IMR-90 (cell line): ENCODE results near the gene ELANE. TPM values are rescaled to one million over a fixed set of nuclear protein-coding genes. Genes with fewer than 3 reads are reported as not detected.
A peak's percentile ranks its signal among the peaks of the same experiment; 100 is the strongest.

Experiments
- ATAC-seq: fragments of 200-7000 bp; cut with Tn5 transposase; 2 replicates; pipeline ENCODE4 v1.9.1; 2020; ENCODE audit warnings: low read depth, mild to moderate bottlenecking, moderate library complexity
- BruUV-seq: library from RNA; stranded (reverse); fragments of 400-500 nt; replicated peaks from 2 replicates; lab custom pipeline; 2021; lab: Mats Ljungman, UMichigan
- CTCF ChIA-PET: fragments of 300-600 bp; formaldehyde crosslinking; extraction: SDS; loops from one replicate; lab custom pipeline; 2021; ENCODE audit warnings: antibody characterized with exemption; lab: Yijun Ruan, JAX
- POLR2A ChIA-PET: fragments of 300-600 bp; sonication (Branson Sonifier 250); formaldehyde crosslinking; loops from one replicate; lab custom pipeline; 2022; ENCODE audit warnings: antibody characterized with exemption; ENCODE audit not compliant: unreplicated experiment; lab: Charles Lee
- DNase-seq: peaks from one replicate; pipeline ENCODE4 v3.0.0; 2013
- H2AFZ ChIP-seq: replicated peaks from 2 replicates; pipeline ENCODE3; 2013; ENCODE audit warnings: low read length, mild to moderate bottlenecking; ENCODE audit not compliant: poor library complexity
- H2AK5ac ChIP-seq: 2 replicates; pipeline ENCODE4 v1.6.1; 2013; ENCODE audit warnings: low read depth, low read length, inconsistent platforms
- H2AK9ac ChIP-seq: replicated peaks from 2 replicates; pipeline ENCODE3; 2013; ENCODE audit warnings: mild to moderate bottlenecking, low read depth, low read length, moderate library complexity; ENCODE audit not compliant: poor library complexity
- H2BK120ac ChIP-seq: 2 replicates; pipeline ENCODE4 v1.6.1; 2013; ENCODE audit warnings: low read depth, low read length, inconsistent platforms
- H2BK15ac ChIP-seq: 3 replicates; pipeline ENCODE4 v1.6.1; 2013; ENCODE audit warnings: low read depth, low read length, inconsistent platforms
- H2BK20ac ChIP-seq: 2 replicates; pipeline ENCODE4 v1.6.1; 2013; ENCODE audit warnings: low read depth, mild to moderate bottlenecking, inconsistent platforms, low read length, moderate library complexity
- H2BK5ac ChIP-seq: 2 replicates; pipeline ENCODE4 v1.6.1; 2013; ENCODE audit warnings: mild to moderate bottlenecking, low read depth, low read length, inconsistent platforms; ENCODE audit not compliant: poor library complexity, severe bottlenecking
- H3K14ac ChIP-seq: replicated peaks from 2 replicates; pipeline ENCODE4 v1.6.1; 2013; ENCODE audit warnings: low read depth, low read length, inconsistent platforms
- H3K18ac ChIP-seq: 2 replicates; pipeline ENCODE4 v1.6.1; 2013; ENCODE audit warnings: low read depth, low read length, control low read depth
- H3K23ac ChIP-seq: 2 replicates; pipeline ENCODE4 v1.6.1; 2013; ENCODE audit warnings: low read depth, low read length, inconsistent platforms
- H3K27ac ChIP-seq: 2 replicates; pipeline ENCODE4 v1.5.1; 2013; ENCODE audit warnings: mild to moderate bottlenecking, control low read depth, low read length; ENCODE audit not compliant: insufficient read depth
- H3K27me3 ChIP-seq: 2 replicates; pipeline ENCODE4 v1.6.1; 2013; ENCODE audit warnings: low read length; ENCODE audit not compliant: control insufficient read depth, insufficient read depth
- H3K36me3 ChIP-seq: 2 replicates; pipeline ENCODE4 v1.6.1; 2013; ENCODE audit warnings: low read length, mixed read lengths; ENCODE audit not compliant: control insufficient read depth, insufficient read depth
- H3K4ac ChIP-seq: 2 replicates; pipeline ENCODE4 v1.6.1; 2013; ENCODE audit warnings: low read depth, low read length, inconsistent platforms
- H3K4me1 ChIP-seq: 2 replicates; pipeline ENCODE4 v1.6.1; 2013; ENCODE audit warnings: low read length, mixed read lengths; ENCODE audit not compliant: control insufficient read depth, insufficient read depth
- H3K4me2 ChIP-seq: 2 replicates; pipeline ENCODE4 v1.6.1; 2013; ENCODE audit warnings: low read depth, mild to moderate bottlenecking, control low read depth, low read length, moderate library complexity
- H3K4me3 ChIP-seq: 2 replicates; pipeline ENCODE4 v1.5.1; 2013; ENCODE audit warnings: low read depth, mild to moderate bottlenecking, control low read depth, low read length, moderate library complexity; ENCODE audit not compliant: insufficient read depth
- H3K56ac ChIP-seq: 2 replicates; pipeline ENCODE4 v1.6.1; 2013; ENCODE audit warnings: low read length, inconsistent platforms; ENCODE audit not compliant: insufficient read depth; ENCODE audit errors: extremely low read depth
- H3K79me1 ChIP-seq, 2 experiments: 2 replicates each; pipeline ENCODE4 v1.6.1; 2013; ENCODE audit warnings: low read length in 2 of 2, inconsistent platforms in 1 of 2, low read depth in 1 of 2
- H3K9ac ChIP-seq: 2 replicates; pipeline ENCODE4 v1.6.1; 2013; ENCODE audit warnings: low read depth, low read length, control low read depth
- H3K9me1 ChIP-seq: 2 replicates; pipeline ENCODE4 v1.6.1; 2013; ENCODE audit warnings: low read length, inconsistent platforms; ENCODE audit not compliant: insufficient read depth
- H3K9me3 ChIP-seq: 2 replicates; pipeline ENCODE4 v1.6.1; 2013; ENCODE audit warnings: low read length; ENCODE audit not compliant: control insufficient read depth, insufficient read depth
- H4K20me1 ChIP-seq: 2 replicates; pipeline ENCODE4 v1.6.1; 2013; ENCODE audit warnings: low read length, inconsistent platforms; ENCODE audit not compliant: insufficient read depth
- H4K5ac ChIP-seq: 2 replicates; pipeline ENCODE4 v1.6.1; 2013; ENCODE audit warnings: mild to moderate bottlenecking, low read depth, low read length, control low read depth
- H4K8ac ChIP-seq, 2 experiments: 2 replicates each; pipeline ENCODE4 v1.6.1; 2013; ENCODE audit warnings: low read depth in 2 of 2, low read length in 2 of 2, control low read depth in 1 of 2, inconsistent platforms in 1 of 2
- H4K91ac ChIP-seq: 2 replicates; pipeline ENCODE4 v1.6.1; 2013; ENCODE audit warnings: low read depth, low read length, inconsistent platforms; ENCODE audit not compliant: insufficient read depth
- RFX5 ChIP-seq: IDR thresholded peaks from 2 replicates; pipeline ENCODE4 v1.8.0; 2012; ENCODE audit warnings: low read depth, mild to moderate bottlenecking, low read length, moderate library complexity
- WGBS, 2 experiments: methylation state at CpG; one replicate each; pipeline versions ENCODE4 v1.1.5 to v1.1.7; 2013; ENCODE audit warnings: missing lambda C conversion rate in 2 of 2; ENCODE audit not compliant: insufficient read length in 1 of 2; ENCODE audit errors: extremely low coverage in 2 of 2; 5-methylcytosine and 5-hydroxymethylcytosine counted together
- dilution Hi-C: fragments of 300-500 bp; cut with HindIII; formaldehyde crosslinking; loops from one replicate; pipeline ENCODE4 v1.14.3; 2018; ENCODE audit warnings: low sequenced_read_pairs; ENCODE audit not compliant: unreplicated experiment
- in situ Hi-C: fragments of 300-500 bp; cut with MboI; formaldehyde crosslinking; loops from 3 replicates; pipeline ENCODE4 v1.14.3; 2019; ENCODE audit warnings: low sequenced_read_pairs, inconsistent platforms, mixed read lengths
- intact Hi-C: fragments of 100-400 bp; cut with micrococcal nuclease; formaldehyde crosslinking; loops from 2 replicates; pipeline ENCODE4 v1.10.0; 2022
- polyA plus RNA-seq, 3 experiments: library from polyadenylated mRNA; depleted of rRNA; stranded (reverse); fragments of >200 nt; gene quantifications; 2 replicates each; pipeline ENCODE4 v1.2.3, GENCODE V29; 2012; ENCODE audit warnings: low replicate concordance in 1 of 3
- total RNA-seq: library from RNA; depleted of rRNA; stranded (reverse); fragments of >200 nt; gene quantifications from 2 replicates; pipeline ENCODE4 v1.2.3, GENCODE V29; 2012

ELANE gene
- total and polyA plus RNA-seq, 2 of the 4 experiments (the other 2 are of a cell fraction) = 0.27 TPM; not detected in 1

DNA sequence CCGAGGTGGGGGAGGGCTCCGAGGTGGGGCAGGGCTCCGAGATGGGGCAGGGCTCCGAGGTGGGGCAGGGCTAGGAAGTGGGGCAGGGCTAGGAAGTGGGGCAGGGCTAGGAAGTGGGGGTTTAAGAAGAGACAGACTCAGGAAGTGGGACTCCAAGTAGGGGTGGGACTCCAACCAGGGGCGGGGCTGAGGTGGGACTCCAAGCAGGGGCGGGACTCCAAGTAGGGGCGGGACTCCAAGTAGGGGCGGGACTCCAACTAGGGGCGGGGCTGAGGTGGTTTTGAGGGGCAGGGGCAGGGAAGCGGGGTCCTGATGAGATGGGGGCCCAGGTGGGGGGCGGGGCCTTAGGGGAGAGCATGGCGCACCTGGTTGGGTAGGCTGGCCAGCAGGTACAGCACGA, 21.0 kb downstream of the ELANE start:
- H2BK5ac ChIP-seq = no peak overlapping the region
- no peak overlapping the region for H3K4me2 ChIP-seq
- intact Hi-C loops (no loop called here), in situ Hi-C loops (no loop called here), dilution Hi-C loops (no loop called here)
- DNase-seq = peak; percentile 31
- no peak overlapping the region for H3K4me3 ChIP-seq
- ChIA-PET CTCF (no interaction called here), POLR2A (no interaction called here)
- H3K18ac ChIP-seq = no peak overlapping the region
- H2BK20ac ChIP-seq = no peak overlapping the region
- no peak overlapping the region for H2AFZ ChIP-seq
- H4K91ac ChIP-seq = no peak overlapping the region
- ATAC-seq = peak; percentile 11; the same call in 1 of the 2 replicates
- H3K9me1 ChIP-seq = no peaks in the 10 kb centered on the region; the same call in 1 of the 2 replicates
- no peak overlapping the region for H3K14ac ChIP-seq
- no TSS peak for BruUV-seq
- H4K5ac ChIP-seq = no peak overlapping the region
- no peak overlapping the region for H4K8ac ChIP-seq
- H4K20me1 ChIP-seq = peaks cover 20% of the 10 kb centered on the region
- H2BK120ac ChIP-seq = no peak overlapping the region
- no peak overlapping the region for H3K27ac ChIP-seq
- no peaks in the 10 kb centered on the region for H3K27me3 ChIP-seq
- H3K9me3 ChIP-seq = no peaks in the 10 kb centered on the region
- H3K36me3 ChIP-seq = peaks cover 39% of the 10 kb centered on the region
- H3K23ac ChIP-seq = no peak overlapping the region
- no peak overlapping the region for H3K56ac ChIP-seq
- H2BK15ac ChIP-seq = no peak overlapping the region
- TF ChIP-seq RFX5 = no peak
- no peak overlapping the region for H3K4ac ChIP-seq
- H3K9ac ChIP-seq = no peak overlapping the region
- peaks cover 3 to 14% of the 10 kb centered on the region in 2 experiments; a peak in 1 of 4 replicates for H3K79me1 ChIP-seq
- peaks cover 22% of the 10 kb centered on the region for H3K4me1 ChIP-seq
- no peak overlapping the region for H2AK9ac ChIP-seq
- no peak overlapping the region for H2AK5ac ChIP-seq
- WGBS, 2 experiments = 89% methylated on average over 3 of the region's 13 CpGs; no CpG with 5 or more reads in 1 of the 2 experiments
